K562 (cell line): ENCODE results near the gene CCDC192.

Experiments
- KLF10 ChIP-seq: fragments of 250-450 bp; sonication (Bioruptor Pico); IDR thresholded peaks from 2 replicates; pipeline ENCODE4 v1.6.1; 2021; ENCODE audit warnings: matching md5 sums
- RAD21 ChIP-seq, 2 experiments: fragments of 250-450 bp in 1 of 2; fragments of 450-650 bp in 1 of 2; sonication (Bioruptor Pico) in 1 of 2; formaldehyde crosslinking in 1 of 2; IDR thresholded peaks in 1 of 2; conservative IDR thresholded peaks in 1 of 2; 2 replicates each; pipeline versions ENCODE4 v1.4.0 to v1.8.0; 2020 to 2022; ENCODE audit warnings: mild to moderate bottlenecking in 2 of 2, moderate library complexity in 1 of 2
- TF ChIP-seq, protein P1 (sequence below), 3 experiments: IDR thresholded peaks in 2 of 3; conservative IDR thresholded peaks in 1 of 3; 2 replicates each; pipeline ENCODE4 v1.5.1; 2011 to 2012; ENCODE audit warnings: low read length in 3 of 3, mild to moderate bottlenecking in 3 of 3, control low read depth in 2 of 3, improper control_type of control experiment in 1 of 3, inconsistent platforms in 1 of 3, low read depth in 1 of 3, mixed read lengths in 1 of 3, moderate library complexity in 1 of 3; ENCODE audit not compliant: insufficient read depth in 2 of 3

DNA sequence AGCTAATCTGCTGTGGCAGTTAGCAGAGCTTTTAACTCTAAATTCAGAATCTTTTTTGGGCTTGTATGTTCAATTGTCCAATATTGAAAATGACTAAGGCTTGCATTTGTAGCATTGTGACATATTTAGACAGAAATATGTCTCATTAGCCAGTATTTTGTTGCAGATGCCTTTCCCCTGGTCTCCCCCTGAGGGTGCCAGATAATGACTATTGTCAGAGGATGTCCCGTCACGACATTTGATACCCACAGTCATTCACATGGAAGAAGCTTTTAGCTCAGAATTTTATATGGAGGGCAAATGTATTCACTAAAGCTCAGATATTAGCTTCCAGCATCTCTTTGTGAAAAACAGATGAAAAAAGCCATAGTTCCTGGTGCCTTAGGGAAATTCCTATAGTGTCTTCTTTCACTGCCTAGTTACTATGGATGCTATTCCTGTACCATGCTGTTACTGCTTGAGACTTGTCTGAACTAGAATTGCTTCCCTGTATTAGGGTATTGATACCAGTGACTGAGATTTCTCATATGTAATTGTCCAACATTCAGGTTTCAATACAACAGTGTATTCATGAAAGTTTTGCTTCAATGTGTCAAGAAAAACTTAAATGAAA is 96.2 kb downstream of the CCDC192 start:
- TF ChIP-seq RAD21 (CRISPR knock-in tag; conservative IDR thresholded peaks at IDR 0.05 in 1 of 2, IDR thresholded peaks at IDR 0.05 in 1 of 2) (no peak), KLF10 (CRISPR knock-in tag) (no peak)
- TF ChIP-seq, protein P1, sequence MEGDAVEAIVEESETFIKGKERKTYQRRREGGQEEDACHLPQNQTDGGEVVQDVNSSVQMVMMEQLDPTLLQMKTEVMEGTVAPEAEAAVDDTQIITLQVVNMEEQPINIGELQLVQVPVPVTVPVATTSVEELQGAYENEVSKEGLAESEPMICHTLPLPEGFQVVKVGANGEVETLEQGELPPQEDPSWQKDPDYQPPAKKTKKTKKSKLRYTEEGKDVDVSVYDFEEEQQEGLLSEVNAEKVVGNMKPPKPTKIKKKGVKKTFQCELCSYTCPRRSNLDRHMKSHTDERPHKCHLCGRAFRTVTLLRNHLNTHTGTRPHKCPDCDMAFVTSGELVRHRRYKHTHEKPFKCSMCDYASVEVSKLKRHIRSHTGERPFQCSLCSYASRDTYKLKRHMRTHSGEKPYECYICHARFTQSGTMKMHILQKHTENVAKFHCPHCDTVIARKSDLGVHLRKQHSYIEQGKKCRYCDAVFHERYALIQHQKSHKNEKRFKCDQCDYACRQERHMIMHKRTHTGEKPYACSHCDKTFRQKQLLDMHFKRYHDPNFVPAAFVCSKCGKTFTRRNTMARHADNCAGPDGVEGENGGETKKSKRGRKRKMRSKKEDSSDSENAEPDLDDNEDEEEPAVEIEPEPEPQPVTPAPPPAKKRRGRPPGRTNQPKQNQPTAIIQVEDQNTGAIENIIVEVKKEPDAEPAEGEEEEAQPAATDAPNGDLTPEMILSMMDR (IDR thresholded peaks at IDR 0.05 in 2 of 3, conservative IDR thresholded peaks at IDR 0.05 in 1 of 3; ENCODE audit: insufficient read depth in 2 of 3, low read depth in 1 of 3, low read length in 3 of 3): no peak
